HCT116 (cell line): ENCODE data around the gene RFLNA. TPM values are rescaled to one million over a fixed set of nuclear protein-coding genes. Genes with fewer than 3 reads are reported as not detected.

ENCODE experiments used
- ATAC-seq: fragments of 200-7000 bp; cut with Tn5 transposase; 2 replicates; pipeline ENCODE4 v1.9.1; 2020; ENCODE audit warnings: mild to moderate bottlenecking, moderate library complexity
- BruUV-seq: library from RNA; stranded (reverse); fragments of 400-500 nt; replicated peaks from 2 replicates; lab custom pipeline; 2021; lab: Mats Ljungman, UMichigan
- CTCF ChIA-PET: fragments of 300-600 bp; sonication (Branson Sonifier 250); formaldehyde crosslinking; loops from one replicate; lab custom pipeline; 2021; ENCODE audit warnings: antibody characterized with exemption; lab: Charles Lee
- POLR2A ChIA-PET: fragments of 300-600, 350-600 bp; sonication (Branson Sonifier 250); formaldehyde crosslinking; loops from one replicate; lab custom pipeline; 2021; ENCODE audit warnings: antibody characterized with exemption; lab: Charles Lee
- RAD21 ChIA-PET, 2 experiments: fragments of 300-600 bp; sonication (Branson Sonifier 250); formaldehyde crosslinking; loops; one replicate each; lab custom pipeline; 2023; ENCODE audit warnings: low total read pairs in 2 of 2; ENCODE audit not compliant: uncharacterized antibody in 2 of 2, unreplicated experiment in 2 of 2, low non-redundant PET in 1 of 2; lab: Charles Lee
- DNase-seq: peaks from one replicate; pipeline ENCODE4 v3.0.0-alpha.2; 2010; ENCODE audit warnings: low read depth, low spot score
- H2AFZ ChIP-seq: fragments of 200-600 bp; shearing (Covaris generic), sonication (generic); 2 replicates; pipeline ENCODE4 v1.6.1; 2017; ENCODE audit warnings: low read depth, mixed run types, mixed read lengths, antibody characterized with exemption, low read length; ENCODE audit not compliant: poor library complexity, severe bottlenecking
- H3K27ac ChIP-seq: 2 replicates; pipeline ENCODE4 v1.5.1; 2012; ENCODE audit warnings: low read depth, low read length
- H3K27me3 ChIP-seq: fragments of 200-600 bp; sonication (generic); 2 replicates; pipeline ENCODE4 v1.6.1; 2016; ENCODE audit warnings: mixed run types, low read length, mixed read lengths; ENCODE audit not compliant: insufficient read depth
- H3K36me3 ChIP-seq, 2 experiments: fragments of 200-500 bp in 1 of 2; fragments of 200-600 bp in 1 of 2; sonication (Bioruptor generic) in 1 of 2; sonication (generic) in 1 of 2; 2 replicates each; pipeline versions ENCODE4 v1.5.1 to v1.6.1; 2014 to 2016; ENCODE audit warnings: low read length in 2 of 2, inconsistent platforms in 1 of 2, mixed read lengths in 1 of 2, mixed run types in 1 of 2; ENCODE audit not compliant: insufficient read depth in 2 of 2, control insufficient read depth in 1 of 2
- H3K4me1 ChIP-seq, 2 experiments: fragments of 200-600 bp in 1 of 2; sonication (generic) in 1 of 2; 2 replicates each; pipeline versions ENCODE4 v1.5.1 to v1.6.1; 2012 to 2017; ENCODE audit warnings: low read length in 2 of 2, inconsistent platforms in 1 of 2, mild to moderate bottlenecking in 1 of 2, mixed read lengths in 1 of 2, mixed run types in 1 of 2, moderate library complexity in 1 of 2; ENCODE audit not compliant: insufficient read depth in 2 of 2, control insufficient read depth in 1 of 2
- H3K4me2 ChIP-seq: fragments of 200-600 bp; sonication (generic); 2 replicates; pipeline ENCODE4 v1.6.1; 2017; ENCODE audit warnings: mixed run types, low read length, mixed read lengths
- H3K4me3 ChIP-seq, 2 experiments: fragments of 200-600 bp in 1 of 2; sonication (generic) in 1 of 2; replicated peaks in 1 of 2; 2 replicates each; pipeline ENCODE4 v1.5.1; 2011 to 2016; ENCODE audit warnings: low read length in 2 of 2, control low read depth in 1 of 2, low read depth in 1 of 2, mild to moderate bottlenecking in 1 of 2, mixed read lengths in 1 of 2, mixed run types in 1 of 2
- H3K79me2 ChIP-seq: fragments of 200-600 bp; sonication (generic); 2 replicates; pipeline ENCODE4 v1.6.1; 2017; ENCODE audit warnings: mild to moderate bottlenecking, mixed run types, low read length, moderate library complexity, mixed read lengths; ENCODE audit not compliant: insufficient read depth
- H3K9ac ChIP-seq: fragments of 200-600 bp; sonication (generic); 2 replicates; pipeline ENCODE4 v1.6.1; 2016; ENCODE audit warnings: low read length, mixed read lengths
- H3K9me2 ChIP-seq: fragments of 200-600 bp; sonication (generic), shearing (Covaris generic); 2 replicates; pipeline ENCODE4 v1.6.1; 2017; ENCODE audit warnings: mixed run types, mild to moderate bottlenecking, moderate library complexity; ENCODE audit not compliant: insufficient read depth
- H3K9me3 ChIP-seq, 2 experiments: fragments of 200-500 bp in 1 of 2; fragments of 200-600 bp in 1 of 2; sonication (Bioruptor generic) in 1 of 2; sonication (generic) in 1 of 2; 2 replicates each; pipeline ENCODE4 v1.6.1; 2014 to 2017; ENCODE audit warnings: low read length in 2 of 2, mixed read lengths in 2 of 2, inconsistent platforms in 1 of 2, low read depth in 1 of 2, mild to moderate bottlenecking in 1 of 2, mixed run types in 1 of 2, moderate library complexity in 1 of 2; ENCODE audit not compliant: control insufficient read depth in 1 of 2, insufficient read depth in 1 of 2
- H4K20me1 ChIP-seq: fragments of 200-600 bp; sonication (generic), shearing (Covaris generic); 2 replicates; pipeline ENCODE4 v1.6.1; 2017; ENCODE audit warnings: mixed run types, mild to moderate bottlenecking, moderate library complexity; ENCODE audit not compliant: insufficient read depth
- CTCF ChIP-seq, 3 experiments: fragments of 200-600 bp in 1 of 3; sonication (generic) in 1 of 3; IDR thresholded peaks in 2 of 3; conservative IDR thresholded peaks in 1 of 3; 2 replicates each; pipeline ENCODE4 v1.5.1; 2012 to 2017; ENCODE audit warnings: low read depth in 2 of 3, low read length in 2 of 3, antibody characterized with exemption in 1 of 3, borderline replicate concordance in 1 of 3, control low read depth in 1 of 3, mild to moderate bottlenecking in 1 of 3, mixed read lengths in 1 of 3, mixed run types in 1 of 3, moderate library complexity in 1 of 3; ENCODE audit not compliant: insufficient read depth in 1 of 3
- EGR1 ChIP-seq: IDR thresholded peaks from 2 replicates; pipeline ENCODE4 v1.6.1; 2012; ENCODE audit warnings: low read depth
- EZH2phosphoT487 ChIP-seq: fragments of 200-600 bp; IDR thresholded peaks from 2 replicates; pipeline ENCODE4 v1.6.1; 2018; ENCODE audit warnings: antibody characterized with exemption, borderline replicate concordance
- FOSL1 ChIP-seq: IDR thresholded peaks from 2 replicates; pipeline ENCODE4 v1.6.1; 2012; ENCODE audit warnings: low read depth
- JUND ChIP-seq: IDR thresholded peaks from 2 replicates; pipeline ENCODE4 v1.6.1; 2012
- POLR2A ChIP-seq: IDR thresholded peaks from 2 replicates; pipeline ENCODE4 v1.7.0; 2011; ENCODE audit warnings: borderline replicate concordance; ENCODE audit not compliant: insufficient read depth, insufficient read length; ENCODE audit errors: extremely low read depth
- SIN3A ChIP-seq: IDR thresholded peaks from 2 replicates; pipeline ENCODE4 v1.6.1; 2012; ENCODE audit warnings: low read depth
- SRF ChIP-seq: IDR thresholded peaks from 2 replicates; pipeline ENCODE4 v1.6.1; 2012; ENCODE audit warnings: low read depth
- TCF7L2 ChIP-seq: IDR thresholded peaks from 2 replicates; pipeline ENCODE4 v1.7.0; 2011; ENCODE audit warnings: borderline replicate concordance, inconsistent platforms; ENCODE audit not compliant: insufficient read depth, insufficient read length; ENCODE audit errors: extremely low read depth
- YY1 ChIP-seq: IDR thresholded peaks from 2 replicates; pipeline ENCODE4 v1.6.1; 2011; ENCODE audit warnings: low read length, low read depth, moderate library complexity, mild to moderate bottlenecking; ENCODE audit not compliant: insufficient replicate concordance; ENCODE audit errors: extremely low read depth
- ZBTB33 ChIP-seq: IDR thresholded peaks from 2 replicates; pipeline ENCODE4 v1.6.1; 2011; ENCODE audit warnings: mild to moderate bottlenecking, low read length, moderate library complexity; ENCODE audit not compliant: insufficient replicate concordance; ENCODE audit errors: extremely low read depth
- intact Hi-C: fragments of 100-400 bp; cut with micrococcal nuclease; formaldehyde crosslinking; loops from 2 replicates; pipeline ENCODE4 v1.10.0; 2022
- total RNA-seq: library from RNA; stranded (reverse); gene quantifications from one replicate; pipeline ENCODE4 v1.2.1, GENCODE V29; 2021; ENCODE audit not compliant: unreplicated experiment

RFLNA gene
- total RNA-seq, 1 experiment from 2014 or later, result not detected

GRCh38 chr12:124276337-124276736 lies 18.6 kb upstream of the RFLNA start:
- Histone ChIP-seq H3K9me3 (no peaks in the 10 kb centered on the region), H3K9me2 (no peaks in the 10 kb centered on the region), H3K79me2 (no peaks in the 10 kb centered on the region), H3K4me3 (no peak overlapping the region), H3K4me2 (no peak overlapping the region), H3K36me3 (no peaks in the 10 kb centered on the region), H3K4me1 (peaks cover 8 to 10% of the 10 kb centered on the region in 2 experiments; a peak in 3 of 4 replicates), H2AFZ (no peak overlapping the region), H3K27me3 (no peaks in the 10 kb centered on the region), H4K20me1 (no peaks in the 10 kb centered on the region), H3K27ac (no peak overlapping the region), H3K9ac (no peak overlapping the region)
- ChIA-PET RAD21 (no interaction called here), POLR2A (no interaction called here), CTCF (no interaction called here)
- intact Hi-C loops, result no loop called here
- TF ChIP-seq POLR2A, result no peak
- no peak for TF ChIP-seq CTCF (IDR thresholded peaks at IDR 0.05 in 2 of 3, conservative IDR thresholded peaks at IDR 0.05 in 1 of 3; ENCODE audit: borderline replicate concordance in 1 of 3, insufficient read depth in 1 of 3, low read depth in 2 of 3, low read length in 2 of 3)
- no peak for TF ChIP-seq EGR1
- TF ChIP-seq EZH2phosphoT487, result no peak
- TF ChIP-seq SIN3A, result no peak
- TF ChIP-seq JUND, result no peak
- no peak for TF ChIP-seq SRF
- no peak for TF ChIP-seq YY1
- no peak for TF ChIP-seq FOSL1
- TF ChIP-seq ZBTB33, result no peak
- no peak for TF ChIP-seq TCF7L2
- no TSS peak for BruUV-seq
- DNase-seq, result no peak
- no peak for ATAC-seq
